ENCODE results near the gene HUS1B.

DNA sequence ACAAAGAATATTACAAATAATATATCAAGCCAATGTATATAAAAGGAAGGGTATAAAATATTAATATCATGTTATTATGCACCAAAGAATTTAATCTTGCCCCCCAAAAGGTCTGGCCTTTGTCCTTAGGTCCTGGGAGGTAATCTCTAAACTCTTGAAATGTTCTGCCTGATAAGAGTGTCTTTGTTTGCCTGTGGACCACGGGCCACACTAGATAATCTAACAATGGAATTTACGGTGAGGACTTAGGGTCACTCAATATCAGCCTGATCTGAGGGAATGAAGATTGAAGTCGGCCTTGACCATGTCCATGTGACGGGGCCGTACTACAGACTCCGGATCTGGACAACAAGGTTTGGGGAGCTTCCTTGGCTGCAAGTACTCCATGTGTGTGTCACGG is 42.9 kb downstream of the HUS1B start:
- TF ChIP-seq, protein P1, sequence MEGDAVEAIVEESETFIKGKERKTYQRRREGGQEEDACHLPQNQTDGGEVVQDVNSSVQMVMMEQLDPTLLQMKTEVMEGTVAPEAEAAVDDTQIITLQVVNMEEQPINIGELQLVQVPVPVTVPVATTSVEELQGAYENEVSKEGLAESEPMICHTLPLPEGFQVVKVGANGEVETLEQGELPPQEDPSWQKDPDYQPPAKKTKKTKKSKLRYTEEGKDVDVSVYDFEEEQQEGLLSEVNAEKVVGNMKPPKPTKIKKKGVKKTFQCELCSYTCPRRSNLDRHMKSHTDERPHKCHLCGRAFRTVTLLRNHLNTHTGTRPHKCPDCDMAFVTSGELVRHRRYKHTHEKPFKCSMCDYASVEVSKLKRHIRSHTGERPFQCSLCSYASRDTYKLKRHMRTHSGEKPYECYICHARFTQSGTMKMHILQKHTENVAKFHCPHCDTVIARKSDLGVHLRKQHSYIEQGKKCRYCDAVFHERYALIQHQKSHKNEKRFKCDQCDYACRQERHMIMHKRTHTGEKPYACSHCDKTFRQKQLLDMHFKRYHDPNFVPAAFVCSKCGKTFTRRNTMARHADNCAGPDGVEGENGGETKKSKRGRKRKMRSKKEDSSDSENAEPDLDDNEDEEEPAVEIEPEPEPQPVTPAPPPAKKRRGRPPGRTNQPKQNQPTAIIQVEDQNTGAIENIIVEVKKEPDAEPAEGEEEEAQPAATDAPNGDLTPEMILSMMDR (conservative IDR thresholded peaks at IDR 0.05), result no peak
- TF ChIP-seq ZFX (IDR thresholded peaks at IDR 0.05), result no peak
